HepG2 (cell line): ENCODE measurements around the gene QKI. TPM values are rescaled to one million over a fixed set of nuclear protein-coding genes. Genes with fewer than 3 reads are reported as not detected.

Experiments
- ATAC-seq: fragments of 200-7000 bp; cut with Tn5 transposase; 3 replicates; pipeline ENCODE4 v1.9.1; 2020; ENCODE audit warnings: mild to moderate bottlenecking, moderate library complexity
- BruUV-seq: library from RNA; stranded (reverse); fragments of 400-500 nt; replicated peaks from 2 replicates; lab custom pipeline; 2021; lab: Mats Ljungman, UMichigan
- CTCF ChIA-PET: fragments of 300-600 bp; formaldehyde crosslinking; extraction: SDS; loops from one replicate; lab custom pipeline; 2021; ENCODE audit warnings: low total read pairs, inconsistent platforms, low intra/inter-chr PET ratio; lab: Yijun Ruan, JAX
- POLR2A ChIA-PET: fragments of 350-600 bp; sonication (Branson Sonifier 250); formaldehyde crosslinking; loops from one replicate; lab custom pipeline; 2020; ENCODE audit warnings: antibody characterized with exemption, inconsistent platforms; lab: Yijun Ruan, JAX
- DNase-seq: peaks from one replicate; pipeline ENCODE4 v3.0.0-alpha.2; 2015; ENCODE audit warnings: low spot score
- FAIRE-seq: peaks from 3 replicates; lab custom pipeline; 2011; peaks lifted over from hg19 to GRCh38; lab: Jason Lieb, UNC
- H2AFZ ChIP-seq: one replicate; pipeline ENCODE4 v1.6.1; 2011; ENCODE audit warnings: low read length, inconsistent platforms
- H3K27ac ChIP-seq: fragments of 300-600 bp; 3 replicates; pipeline ENCODE4 v1.8.0; 2011; ENCODE audit warnings: mixed run types, mild to moderate bottlenecking, mixed read lengths, low read length, inconsistent platforms; ENCODE audit not compliant: insufficient read depth; ENCODE audit errors: extremely low read length
- H3K27me3 ChIP-seq, 2 experiments: fragments of 200-600 bp in 1 of 2; 2 replicates in 1 of 2; 3 replicates in 1 of 2; pipeline versions ENCODE4 v1.6.0 to v1.8.0; 2011; ENCODE audit warnings: low read length in 2 of 2, mild to moderate bottlenecking in 2 of 2, moderate library complexity in 2 of 2, inconsistent platforms in 1 of 2; ENCODE audit not compliant: insufficient read depth in 2 of 2, control insufficient read depth in 1 of 2
- H3K36me3 ChIP-seq, 2 experiments: fragments of 200-600 bp in 1 of 2; replicated peaks in 1 of 2; 2 replicates in 1 of 2; 3 replicates in 1 of 2; pipeline versions ENCODE4 v1.5.1 to v1.8.0; 2011; ENCODE audit warnings: low read length in 2 of 2, inconsistent platforms in 1 of 2; ENCODE audit not compliant: insufficient read depth in 2 of 2, control insufficient read depth in 1 of 2
- H3K4me1 ChIP-seq: 2 replicates; pipeline ENCODE4 v1.5.1; 2012; ENCODE audit warnings: low read length, inconsistent platforms; ENCODE audit not compliant: insufficient read depth
- H3K4me2 ChIP-seq: 2 replicates; pipeline ENCODE4 v1.6.0; 2011; ENCODE audit warnings: low read depth, low read length, inconsistent platforms
- H3K4me3 ChIP-seq, 3 experiments: fragments of 200-600 bp in 1 of 3; sonication (generic), shearing (Covaris generic) in 1 of 3; replicated peaks in 1 of 3; 2 replicates each; pipeline ENCODE4 v1.5.1; 2011 to 2016; ENCODE audit warnings: low read length in 3 of 3, inconsistent platforms in 2 of 3, low read depth in 2 of 3, mild to moderate bottlenecking in 2 of 3, control low read depth in 1 of 3, mixed read lengths in 1 of 3; ENCODE audit not compliant: insufficient read depth in 1 of 3
- H3K79me2 ChIP-seq: one replicate; pipeline ENCODE4 v1.6.1; 2011; ENCODE audit warnings: low read length, inconsistent platforms; ENCODE audit not compliant: insufficient read depth
- H3K9ac ChIP-seq: 2 replicates; pipeline ENCODE4 v1.6.0; 2011; ENCODE audit warnings: mild to moderate bottlenecking, low read depth, low read length, inconsistent platforms; ENCODE audit not compliant: insufficient read depth
- H3K9me3 ChIP-seq: 2 replicates; pipeline ENCODE4 v1.5.1; 2012; ENCODE audit warnings: mild to moderate bottlenecking, low read length
- H4K20me1 ChIP-seq: 2 replicates; pipeline ENCODE4 v1.6.0; 2011; ENCODE audit warnings: inconsistent platforms, mild to moderate bottlenecking, low read length, moderate library complexity; ENCODE audit not compliant: insufficient read depth
- CHD4 ChIP-seq: fragments of 200-600 bp; sonication (generic); IDR thresholded peaks from 2 replicates; pipeline ENCODE4 v1.7.0; 2017; ENCODE audit warnings: mild to moderate bottlenecking, low read length, borderline replicate concordance
- CREB1 ChIP-seq, 2 experiments: fragments of 450-650 bp in 1 of 2; IDR thresholded peaks; 2 replicates each; pipeline ENCODE4 v1.6.1; 2016 to 2017; ENCODE audit warnings: control low read depth in 1 of 2, mild to moderate bottlenecking in 1 of 2, missing compliant biosample characterization in 1 of 2, missing genetic modification characterization in 1 of 2
- FOSL2 ChIP-seq: sonication (generic); formaldehyde crosslinking; IDR thresholded peaks from 2 replicates; pipeline ENCODE4 v1.4.0; 2020; ENCODE audit warnings: missing genetic modification reagents
- FOXA3 ChIP-seq: IDR thresholded peaks from 2 replicates; pipeline ENCODE4 v1.6.1; 2016; ENCODE audit warnings: missing genetic modification reagents, missing compliant biosample characterization
- GATAD2A ChIP-seq: IDR thresholded peaks from 2 replicates; pipeline ENCODE4 v1.6.1; 2016
- NFKB2 ChIP-seq: sonication (generic); formaldehyde crosslinking; IDR thresholded peaks from 2 replicates; pipeline ENCODE4 v1.4.0; 2020; ENCODE audit warnings: missing genetic modification reagents, borderline replicate concordance
- POLR2G ChIP-seq: fragments of 200-400 bp; formaldehyde crosslinking; IDR thresholded peaks from 2 replicates; pipeline ENCODE4 v1.6.1; 2018; ENCODE audit warnings: mild to moderate bottlenecking, low read depth, low read length, moderate library complexity
- SP140L ChIP-seq: sonication (generic); formaldehyde crosslinking; IDR thresholded peaks from 2 replicates; pipeline ENCODE4 v1.4.0; 2020; ENCODE audit warnings: missing genetic modification reagents, borderline replicate concordance
- TCF12 ChIP-seq, 2 experiments: fragments of 450-650 bp in 1 of 2; sonication (generic) in 1 of 2; formaldehyde crosslinking in 1 of 2; IDR thresholded peaks; 2 replicates each; pipeline versions ENCODE4 v1.6.1 to v1.8.0; 2017 to 2022; ENCODE audit warnings: antibody characterized with exemption in 1 of 2, mild to moderate bottlenecking in 1 of 2, missing genetic modification reagents in 1 of 2, moderate library complexity in 1 of 2
- ZBTB21 ChIP-seq: sonication (generic); formaldehyde crosslinking; IDR thresholded peaks from 2 replicates; pipeline ENCODE4 v1.4.0; 2020; ENCODE audit warnings: missing genetic modification reagents
- ZFY ChIP-seq: sonication (generic); formaldehyde crosslinking; IDR thresholded peaks from 2 replicates; pipeline ENCODE4 v1.4.0; 2020; ENCODE audit warnings: missing genetic modification reagents
- ZNF121 ChIP-seq: sonication (generic); formaldehyde crosslinking; IDR thresholded peaks from 2 replicates; pipeline ENCODE4 v1.5.0; 2020; ENCODE audit warnings: mild to moderate bottlenecking, missing genetic modification reagents
- ZNF326 ChIP-seq: sonication (generic); formaldehyde crosslinking; IDR thresholded peaks from 2 replicates; pipeline ENCODE4 v1.4.0; 2020; ENCODE audit warnings: missing genetic modification reagents, borderline replicate concordance
- WGBS: methylation state at CpG from one replicate; pipeline ENCODE4 v1.1.6; 2017; ENCODE audit warnings: low lambda C conversion rate; 5-methylcytosine and 5-hydroxymethylcytosine counted together
- in situ Hi-C: cut with HindIII; loops from 2 replicates; pipeline ENCODE4 v1.10.0; 2017; ENCODE audit warnings: low pct_unique_long_range_greater_than_20kb; ENCODE audit not compliant: extremely low pct_ligation_motif_present
- intact Hi-C: fragments of 100-400 bp; cut with micrococcal nuclease; formaldehyde crosslinking; loops from one replicate; pipeline ENCODE4 v1.10.0; 2022; ENCODE audit not compliant: unreplicated experiment
- polyA plus RNA-seq, 8 experiments: library from polyadenylated mRNA; depleted of rRNA in 3 of 8; stranded (reverse) in 7 of 8; unstranded in 1 of 8; fragments of >200 nt; fragmentation: Illumina TruSeq in 4 of 8; extraction: Trizol in 4 of 8; gene quantifications; 2 replicates each; pipeline versions ENCODE4 v1.2.1 to v1.2.3, GENCODE V29; 2011 to 2016; ENCODE audit warnings: low read depth in 4 of 8, missing spikeins in 1 of 8, mixed read lengths in 1 of 8; ENCODE audit not compliant: insufficient read depth in 1 of 8
- total RNA-seq, 5 experiments: library from RNA; depleted of rRNA; stranded (reverse); fragments of >200 nt; fragmentation: Illumina TruSeq; extraction: Trizol; gene quantifications; 2 replicates each; pipeline ENCODE4 v1.2.3, GENCODE V29; 2016; ENCODE audit warnings: low read depth in 1 of 5
- TF ChIP-seq, protein P1 (sequence below): sonication (generic); formaldehyde crosslinking; IDR thresholded peaks from 2 replicates; pipeline ENCODE4 v1.5.0; 2020; ENCODE audit warnings: missing genetic modification reagents
- TF ChIP-seq, protein P2 (sequence below): sonication (generic); formaldehyde crosslinking; IDR thresholded peaks from 2 replicates; pipeline ENCODE4 v1.8.0; 2022; ENCODE audit warnings: mild to moderate bottlenecking, missing genetic modification reagents

QKI gene
- total and polyA plus RNA-seq, 2 of the 13 experiments (the other 11 are each of a cell fraction or from before 2014, with no cell fraction given), result 136 to 137 TPM

DNA sequence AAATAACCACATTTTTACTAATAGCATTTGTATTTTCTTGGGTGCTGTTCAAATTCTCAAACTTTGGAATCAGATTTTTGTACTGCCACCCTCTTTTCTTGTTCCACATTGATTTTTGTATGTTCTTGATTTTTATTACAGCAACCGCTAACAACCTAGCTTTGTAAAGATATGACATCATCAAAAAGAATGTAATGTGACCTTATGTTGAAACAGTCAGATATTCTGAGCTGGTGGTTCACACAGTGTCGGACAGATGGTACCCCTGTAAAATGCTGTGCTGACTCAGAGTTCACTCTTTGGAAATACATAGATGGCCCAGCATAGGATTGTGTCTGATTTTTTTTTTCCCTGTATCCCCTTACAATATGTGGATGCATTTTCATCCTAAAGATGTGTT lies 118.9 kb downstream of the QKI start (continued):
- TF ChIP-seq POLR2G, result no peak
- TF ChIP-seq CHD4, result no peak
- TF ChIP-seq FOXA3, result 0 out of 2 replicates have a peak, but pooled peaks have one; percentile 7
- no peak for TF ChIP-seq SP140L (CRISPR knock-in tag)
- TF ChIP-seq, protein P1, sequence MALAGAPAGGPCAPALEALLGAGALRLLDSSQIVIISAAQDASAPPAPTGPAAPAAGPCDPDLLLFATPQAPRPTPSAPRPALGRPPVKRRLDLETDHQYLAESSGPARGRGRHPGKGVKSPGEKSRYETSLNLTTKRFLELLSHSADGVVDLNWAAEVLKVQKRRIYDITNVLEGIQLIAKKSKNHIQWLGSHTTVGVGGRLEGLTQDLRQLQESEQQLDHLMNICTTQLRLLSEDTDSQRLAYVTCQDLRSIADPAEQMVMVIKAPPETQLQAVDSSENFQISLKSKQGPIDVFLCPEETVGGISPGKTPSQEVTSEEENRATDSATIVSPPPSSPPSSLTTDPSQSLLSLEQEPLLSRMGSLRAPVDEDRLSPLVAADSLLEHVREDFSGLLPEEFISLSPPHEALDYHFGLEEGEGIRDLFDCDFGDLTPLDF (CRISPR knock-in tag), result no peak
- peak; percentile 67 for TF ChIP-seq GATAD2A (CRISPR knock-in tag)
- TF ChIP-seq, protein P2, sequence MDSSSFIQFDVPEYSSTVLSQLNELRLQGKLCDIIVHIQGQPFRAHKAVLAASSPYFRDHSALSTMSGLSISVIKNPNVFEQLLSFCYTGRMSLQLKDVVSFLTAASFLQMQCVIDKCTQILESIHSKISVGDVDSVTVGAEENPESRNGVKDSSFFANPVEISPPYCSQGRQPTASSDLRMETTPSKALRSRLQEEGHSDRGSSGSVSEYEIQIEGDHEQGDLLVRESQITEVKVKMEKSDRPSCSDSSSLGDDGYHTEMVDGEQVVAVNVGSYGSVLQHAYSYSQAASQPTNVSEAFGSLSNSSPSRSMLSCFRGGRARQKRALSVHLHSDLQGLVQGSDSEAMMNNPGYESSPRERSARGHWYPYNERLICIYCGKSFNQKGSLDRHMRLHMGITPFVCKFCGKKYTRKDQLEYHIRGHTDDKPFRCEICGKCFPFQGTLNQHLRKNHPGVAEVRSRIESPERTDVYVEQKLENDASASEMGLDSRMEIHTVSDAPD (CRISPR knock-in tag), result no peak
- peak; percentile 78 for TF ChIP-seq CREB1 (IDR thresholded peaks at IDR 0.05)
- peak; percentile 48; the same call in 1 of the 2 replicates for TF ChIP-seq CREB1 (CRISPR knock-in tag; IDR thresholded peaks at IDR 0.05)
- no peak for TF ChIP-seq ZFY (CRISPR knock-in tag)
- TF ChIP-seq NFKB2 (CRISPR knock-in tag), result no peak
- peak; percentile 84; the same call in 1 of the 2 replicates for TF ChIP-seq ZBTB21 (CRISPR knock-in tag)

DNA sequence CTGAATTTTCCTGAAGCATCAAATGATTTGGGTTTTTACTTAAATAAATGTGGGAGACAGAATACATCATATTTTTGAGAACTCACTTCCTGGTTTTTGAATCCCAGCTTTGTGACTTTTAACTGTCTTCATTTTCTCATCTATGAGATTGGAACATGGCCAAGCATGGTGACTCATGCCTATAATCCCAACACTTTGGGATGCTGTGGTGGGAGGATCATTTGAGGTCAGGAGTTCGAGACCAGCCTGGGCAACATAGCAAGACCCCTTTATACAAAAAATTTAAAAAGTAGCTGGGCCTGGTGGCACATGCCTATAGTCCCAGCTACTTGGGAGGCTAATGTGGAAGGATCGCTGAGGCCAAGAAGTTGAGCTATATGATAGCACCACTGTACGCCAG lies 122.3 kb downstream of the QKI start:
- Histone ChIP-seq H3K4me1 (peaks cover 20% of the 10 kb centered on the region), H3K36me3 (peaks cover 8 to 22% of the 10 kb centered on the region in 2 experiments), H3K4me3 (no peak overlapping the region), H4K20me1 (peaks cover 16% of the 10 kb centered on the region; the same call in 1 of the 2 replicates), H2AFZ (no peak overlapping the region), H3K27me3 (no peaks in the 10 kb centered on the region), H3K4me2 (no peak overlapping the region), H3K79me2 (peaks cover 27% of the 10 kb centered on the region), H3K27ac (no peak overlapping the region), H3K9me3 (no peaks in the 10 kb centered on the region), H3K9ac (no peak overlapping the region)
- TF ChIP-seq ZNF326, result no peak
- TF ChIP-seq, protein P2 (CRISPR knock-in tag), result no peak
- peak; percentile 78 for TF ChIP-seq ZNF121
- peak; percentile 73 for TF ChIP-seq FOSL2
- TF ChIP-seq TCF12 (IDR thresholded peaks at IDR 0.05), result no peak
- TF ChIP-seq TCF12 (CRISPR knock-in tag; IDR thresholded peaks at IDR 0.05), result no peak
- CTCF ChIA-PET, result no interaction called here
- POLR2A ChIA-PET, result no interaction called here
- DNase-seq, result no peak
- FAIRE-seq, result no peak
- TSS peak; percentile 5 for BruUV-seq
- in situ Hi-C loops (no loop called here), intact Hi-C loops (no loop called here)
- no peak for ATAC-seq
- WGBS, result 97% methylated on average over 3 of the region's 3 CpGs
